ENCODE measurements around the gene IL1RL2. TPM values are rescaled to one million over a fixed set of nuclear protein-coding genes. Genes with fewer than 3 reads are reported as not detected.

The IL1RL2 gene
- total and polyA plus RNA-seq, 2 of the 8 experiments (the other 6 are each of a cell fraction or from before 2014, with no cell fraction given) = not detected

DNA sequence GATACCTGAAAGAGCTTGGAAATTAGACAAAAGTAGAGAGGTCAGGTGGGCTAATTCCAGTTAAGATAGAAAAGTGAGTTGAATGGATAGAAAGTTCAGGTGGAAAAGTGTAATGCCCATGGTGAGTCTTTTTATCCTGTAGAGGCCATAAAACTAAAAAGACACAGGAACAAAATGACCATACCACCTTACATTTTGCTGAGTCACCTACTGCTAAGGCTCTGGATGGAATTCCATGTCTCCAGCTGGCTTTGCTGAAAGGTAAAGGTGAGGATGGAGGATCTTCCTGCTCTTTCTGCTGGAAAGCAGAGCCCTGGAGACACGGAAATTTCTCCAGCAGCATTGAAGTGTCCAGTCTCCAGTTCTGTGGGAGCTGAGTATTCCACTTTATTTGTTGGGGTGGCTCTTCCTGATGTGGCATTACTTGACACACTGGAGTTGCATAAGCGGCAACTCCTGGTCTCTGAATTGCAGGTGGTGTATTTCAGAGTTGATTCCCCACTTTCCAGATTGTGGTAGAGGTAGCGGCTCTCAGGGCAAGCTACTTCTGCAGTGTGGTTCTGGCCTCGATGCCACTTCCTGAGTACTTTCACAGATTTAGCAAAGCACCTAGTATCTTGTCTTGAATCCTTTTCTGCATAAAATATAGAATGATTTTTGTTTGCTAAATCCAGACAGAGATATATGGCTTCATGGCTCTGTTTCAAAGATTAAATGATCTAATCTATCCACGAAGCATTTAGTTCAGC is 10.7 kb downstream of the IL1RL2 start:
- H3K9ac ChIP-seq (replicated peaks in 1 of 4; ENCODE audit: extremely low read depth in 1 of 4, low read depth in 3 of 4, low read length in 3 of 4) = no peak overlapping the region
- no peak overlapping the region for H2BK120ac ChIP-seq (replicated peaks; ENCODE audit: low read depth, low read length)
- H3K79me1 ChIP-seq (ENCODE audit: low read depth, low read length) = no peaks in the 10 kb centered on the region
- H3K4me2 ChIP-seq (ENCODE audit: insufficient read depth in 1 of 2, low read depth in 2 of 2, low read length in 2 of 2) = no peak overlapping the region
- H3K18ac ChIP-seq (ENCODE audit: extremely low read depth, low read length) = no peak overlapping the region
- 0 out of 2 replicates have a peak overlapping the region, but pooled peaks have one; percentile 58 for H2AFZ ChIP-seq (ENCODE audit: low read length)
- no peak overlapping the region for H3K4me3 ChIP-seq (ENCODE audit: extremely low read depth in 1 of 4, insufficient read depth in 2 of 4, low read depth in 3 of 4, low read length in 4 of 4)
- WGBS, 2 experiments (ENCODE audit: extremely low coverage in 1 of 2, insufficient coverage in 1 of 2, insufficient read length in 1 of 2, insufficient replicate concordance in 2 of 2, low coverage in 1 of 2, low lambda C conversion rate in 2 of 2, missing lambda C conversion rate in 1 of 2) = 71% methylated on average over 5 of the region's 5 CpGs; no CpG with 5 or more reads in 1 of the 2 experiments
- TF ChIP-seq BACH1 (IDR thresholded peaks at IDR 0.05; ENCODE audit: low read length) (0 out of 2 replicates have a peak, but pooled peaks have one; percentile 52), HDAC2 (IDR thresholded peaks at IDR 0.05; ENCODE audit: borderline replicate concordance in 1 of 2, low read depth in 2 of 2, low read length in 2 of 2) (no peak), MAFK (IDR thresholded peaks at IDR 0.05; ENCODE audit: low read depth, low read length) (peak; percentile 55), FOSL1 (IDR thresholded peaks at IDR 0.05; ENCODE audit: insufficient read depth, low read depth, low read length) (no peak)
- no peak overlapping the region for H4K91ac ChIP-seq (replicated peaks; ENCODE audit: insufficient read length, low read length)
- H3K14ac ChIP-seq (ENCODE audit: insufficient read length) = no peak overlapping the region
- DNase-seq (ENCODE audit: low read depth in 1 of 2, low spot score in 2 of 2) (no peak), FAIRE-seq (no peak)
- H2BK20ac ChIP-seq (ENCODE audit: low read length) = no peak overlapping the region
- POLR2A ChIA-PET (ENCODE audit: partially characterized antibody) = no interaction called here
- peaks cover 0 to 5% (median 0%) of the 10 kb centered on the region in 4 experiments; a peak in 1 of 7 replicates for H3K4me1 ChIP-seq (replicated peaks in 1 of 4; ENCODE audit: control insufficient read depth in 3 of 4, insufficient read depth in 4 of 4, low read length in 3 of 4)
- no peak overlapping the region for H4K5ac ChIP-seq (ENCODE audit: insufficient read length, low read depth, low read length)
- H3K27ac ChIP-seq (ENCODE audit: low read depth, low read length) = no peak overlapping the region
- no peak overlapping the region for H4K8ac ChIP-seq (ENCODE audit: extremely low read depth, insufficient read depth, low read length)
- H3K27me3 ChIP-seq (replicated peaks in 1 of 4; ENCODE audit: control insufficient read depth in 3 of 4, extremely low read depth in 1 of 4, insufficient read depth in 3 of 4, low read length in 3 of 4) = no peaks in the 10 kb centered on the region
- H2BK5ac ChIP-seq (ENCODE audit: low read depth, low read length) = no peak overlapping the region
- no peaks in the 10 kb centered on the region for H3K23me2 ChIP-seq (ENCODE audit: low read depth, low read length)
- no peaks in the 10 kb centered on the region for H3K36me3 ChIP-seq (ENCODE audit: control insufficient read depth in 2 of 4, insufficient read depth in 4 of 4, low read length in 3 of 4)
- no peaks in the 10 kb centered on the region for H3K79me2 ChIP-seq (ENCODE audit: control insufficient read depth in 1 of 2, insufficient read depth in 2 of 2, low read length in 2 of 2)
- no peak overlapping the region for H2BK15ac ChIP-seq (ENCODE audit: low read length)
- H3K23ac ChIP-seq (ENCODE audit: insufficient read length) = no peak overlapping the region
- H3K4ac ChIP-seq (replicated peaks; ENCODE audit: insufficient read length, low read depth, low read length) = no peak overlapping the region
- CTCF ChIA-PET (ENCODE audit: partially characterized antibody) = interaction anchor here (1.4 to 1.7 kb wide), 2 partner anchors 11 to 35 kb away, joined by 3 to 4 read pairs; no protein-coding TSS in a partner anchor
- H4K20me1 ChIP-seq (replicated peaks in 1 of 2; ENCODE audit: control insufficient read depth in 1 of 2, insufficient read depth in 2 of 2, low read length in 2 of 2) = no peaks in the 10 kb centered on the region
- no peak overlapping the region for H2AK5ac ChIP-seq (ENCODE audit: low read depth, low read length)
- H3K56ac ChIP-seq (replicated peaks; ENCODE audit: insufficient read length, low read depth, low read length) = no peak overlapping the region
- no peaks in the 10 kb centered on the region for H3K9me3 ChIP-seq (ENCODE audit: insufficient read depth in 2 of 2, low read depth in 1 of 2, low read length in 1 of 2)
- no peak overlapping the region for H2BK12ac ChIP-seq (ENCODE audit: low read depth, low read length)
